ENCODE measurements around the gene DSE.

DNA sequence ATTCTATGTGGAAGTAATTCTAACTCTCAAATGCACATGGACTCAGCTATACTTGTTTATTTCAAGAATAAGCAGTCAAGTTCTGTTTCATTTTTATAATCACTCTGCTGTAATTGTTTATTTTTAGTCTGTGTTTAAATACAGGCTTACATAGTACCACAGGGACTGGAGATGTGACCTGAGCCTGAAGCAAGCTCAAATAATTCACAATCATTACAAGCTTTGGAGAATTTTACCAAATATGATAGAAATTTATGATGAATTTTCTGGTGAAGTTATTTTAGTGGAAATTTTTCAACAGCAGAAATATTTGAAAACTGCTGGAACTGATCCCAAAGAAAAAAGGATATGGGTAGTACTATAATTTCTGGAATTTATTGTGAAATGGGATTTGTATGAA lies 41.6 kb upstream of the DSE start:
- TF ChIP-seq, protein P1, sequence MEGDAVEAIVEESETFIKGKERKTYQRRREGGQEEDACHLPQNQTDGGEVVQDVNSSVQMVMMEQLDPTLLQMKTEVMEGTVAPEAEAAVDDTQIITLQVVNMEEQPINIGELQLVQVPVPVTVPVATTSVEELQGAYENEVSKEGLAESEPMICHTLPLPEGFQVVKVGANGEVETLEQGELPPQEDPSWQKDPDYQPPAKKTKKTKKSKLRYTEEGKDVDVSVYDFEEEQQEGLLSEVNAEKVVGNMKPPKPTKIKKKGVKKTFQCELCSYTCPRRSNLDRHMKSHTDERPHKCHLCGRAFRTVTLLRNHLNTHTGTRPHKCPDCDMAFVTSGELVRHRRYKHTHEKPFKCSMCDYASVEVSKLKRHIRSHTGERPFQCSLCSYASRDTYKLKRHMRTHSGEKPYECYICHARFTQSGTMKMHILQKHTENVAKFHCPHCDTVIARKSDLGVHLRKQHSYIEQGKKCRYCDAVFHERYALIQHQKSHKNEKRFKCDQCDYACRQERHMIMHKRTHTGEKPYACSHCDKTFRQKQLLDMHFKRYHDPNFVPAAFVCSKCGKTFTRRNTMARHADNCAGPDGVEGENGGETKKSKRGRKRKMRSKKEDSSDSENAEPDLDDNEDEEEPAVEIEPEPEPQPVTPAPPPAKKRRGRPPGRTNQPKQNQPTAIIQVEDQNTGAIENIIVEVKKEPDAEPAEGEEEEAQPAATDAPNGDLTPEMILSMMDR (IDR thresholded peaks at IDR 0.05): no peak
- no peak for TF ChIP-seq EP300 (IDR thresholded peaks at IDR 0.05)
